K562 (cell line): Measurements from ENCODE around the gene CARMIL1. TPM values are rescaled to one million over a fixed set of nuclear protein-coding genes. Genes with fewer than 3 reads are reported as not detected.

Source experiments
- ARID3A ChIP-seq: IDR thresholded peaks from 2 replicates; pipeline ENCODE4 v1.6.1; 2012; ENCODE audit warnings: low read depth, low read length, improper control_type of control experiment, borderline replicate concordance
- ATF1 ChIP-seq, 2 experiments: fragments of 450-650 bp in 1 of 2; IDR thresholded peaks; 2 replicates each; pipeline ENCODE4 v1.6.1; 2016; ENCODE audit warnings: missing compliant biosample characterization in 1 of 2, missing genetic modification characterization in 1 of 2
- BCL6 ChIP-seq: fragments of 250-450 bp; sonication (Bioruptor Pico); IDR thresholded peaks from 2 replicates; pipeline ENCODE4 v1.4.0; 2020
- C11orf30 ChIP-seq: fragments of 450-650 bp; IDR thresholded peaks from 2 replicates; pipeline ENCODE4 v1.6.1; 2016; ENCODE audit warnings: low read depth, mild to moderate bottlenecking
- CC2D1A ChIP-seq: fragments of 450-650 bp; IDR thresholded peaks from 2 replicates; pipeline ENCODE4 v1.6.1; 2017; ENCODE audit warnings: mild to moderate bottlenecking
- EGR1 ChIP-seq: fragments of 450-650 bp; conservative IDR thresholded peaks from 2 replicates; pipeline ENCODE4 v1.6.1; 2017; ENCODE audit warnings: mild to moderate bottlenecking
- EHMT2 ChIP-seq: fragments of 450-650 bp; IDR thresholded peaks from 2 replicates; pipeline ENCODE4 v1.6.1; 2018; ENCODE audit warnings: antibody characterized with exemption
- EP300 ChIP-seq: IDR thresholded peaks from 2 replicates; pipeline ENCODE4 v1.6.1; 2012; ENCODE audit warnings: low read length, improper control_type of control experiment
- FOXJ2 ChIP-seq: fragments of 200-800 bp; sonication (Bioruptor generic); IDR thresholded peaks from 2 replicates; pipeline ENCODE4 v1.6.1; 2016; ENCODE audit warnings: missing genetic modification characterization, missing compliant biosample characterization
- HMGN3 ChIP-seq: IDR thresholded peaks from 2 replicates; pipeline ENCODE4 v1.6.1; 2011; ENCODE audit warnings: borderline replicate concordance, low read depth, mild to moderate bottlenecking, mixed read lengths, low read length; ENCODE audit not compliant: insufficient read length; ENCODE audit errors: extremely low read depth
- MAFG ChIP-seq: fragments of 450-650 bp; conservative IDR thresholded peaks from 2 replicates; pipeline ENCODE4 v1.6.1; 2016; ENCODE audit warnings: missing genetic modification characterization, missing compliant biosample characterization
- MNT ChIP-seq, 2 experiments: fragments of 450-650 bp; conservative IDR thresholded peaks; 2 replicates each; pipeline ENCODE4 v1.6.1; 2017; ENCODE audit warnings: mild to moderate bottlenecking in 2 of 2, moderate library complexity in 2 of 2
- MYC ChIP-seq, 2 experiments: fragments of 250-450 bp in 1 of 2; sonication (Bioruptor Pico) in 1 of 2; IDR thresholded peaks; 2 replicates each; pipeline versions ENCODE4 v1.5.1 to v1.6.1; 2012 to 2021; ENCODE audit warnings: low read depth in 2 of 2, borderline replicate concordance in 1 of 2, improper control_type of control experiment in 1 of 2, low read length in 1 of 2, mild to moderate bottlenecking in 1 of 2, moderate library complexity in 1 of 2
- NCOA4 ChIP-seq: fragments of 450-650 bp; IDR thresholded peaks from 2 replicates; pipeline ENCODE4 v1.6.1; 2018; ENCODE audit warnings: mild to moderate bottlenecking; ENCODE audit not compliant: partially characterized antibody
- NFYB ChIP-seq: IDR thresholded peaks from 2 replicates; pipeline ENCODE4 v1.6.1; 2011; ENCODE audit warnings: mild to moderate bottlenecking, moderate library complexity; ENCODE audit not compliant: insufficient read length; ENCODE audit errors: extremely low read depth
- NR3C1 ChIP-seq: sonication (generic); formaldehyde crosslinking; IDR thresholded peaks from 2 replicates; pipeline ENCODE4 v1.8.1; 2022; ENCODE audit warnings: missing genetic modification reagents
- NR4A1 ChIP-seq, 2 experiments: fragments of 250-450 bp in 1 of 2; fragments of 450-650 bp in 1 of 2; sonication (Bioruptor Pico) in 1 of 2; IDR thresholded peaks; 2 replicates each; pipeline versions ENCODE4 v1.4.0 to v1.6.1; 2016 to 2020; ENCODE audit warnings: mild to moderate bottlenecking in 2 of 2, missing compliant biosample characterization in 1 of 2, missing genetic modification characterization in 1 of 2, moderate library complexity in 1 of 2
- RBM15 ChIP-seq: fragments of 200-400 bp; formaldehyde crosslinking; IDR thresholded peaks from 2 replicates; pipeline ENCODE4 v1.6.1; 2018; ENCODE audit warnings: mild to moderate bottlenecking, low read length, moderate library complexity; ENCODE audit not compliant: insufficient read depth
- RFX1 ChIP-seq: fragments of 450-650 bp; IDR thresholded peaks from 2 replicates; pipeline ENCODE4 v1.6.1; 2016; ENCODE audit warnings: mild to moderate bottlenecking, moderate library complexity
- RNF2 ChIP-seq: sonication (generic); IDR thresholded peaks from 2 replicates; pipeline ENCODE4 v1.6.1; 2016
- SMARCC2 ChIP-seq: fragments of 450-650 bp; IDR thresholded peaks from 2 replicates; pipeline ENCODE4 v1.6.1; 2017; ENCODE audit warnings: antibody characterized with exemption, moderate library complexity, mild to moderate bottlenecking, low read depth
- ZBED1 ChIP-seq: IDR thresholded peaks from 2 replicates; pipeline ENCODE4 v1.6.1; 2014
- ZC3H4 ChIP-seq: sonication (generic); formaldehyde crosslinking; IDR thresholded peaks from 2 replicates; pipeline ENCODE4 v1.9.0; 2021; ENCODE audit warnings: missing genetic modification reagents, borderline replicate concordance
- ZNF23 ChIP-seq: fragments of 250-450 bp; sonication (Bioruptor Pico); IDR thresholded peaks from 2 replicates; pipeline ENCODE4 v1.4.0; 2020; ENCODE audit warnings: mild to moderate bottlenecking
- ZNF766 ChIP-seq: fragments of 200-800 bp; sonication (Bioruptor generic); conservative IDR thresholded peaks from 2 replicates; pipeline ENCODE4 v1.6.1; 2016; ENCODE audit warnings: missing genetic modification characterization, missing compliant biosample characterization
- polyA plus RNA-seq, 8 experiments: library from polyadenylated mRNA; depleted of rRNA in 4 of 8; stranded (reverse) in 5 of 8; unstranded in 3 of 8; fragments of >200 nt; fragmentation: Nextera tagmentation in 2 of 8; fragmentation: Illumina TruSeq in 1 of 8; extraction: Ambion mirVana in 2 of 8; extraction: Trizol in 1 of 8; gene quantifications; 2 replicates each; pipeline versions ENCODE4 v1.2.1 to v1.2.3, GENCODE V29; 2011 to 2014; ENCODE audit warnings: inconsistent platforms in 1 of 8, missing spikeins in 1 of 8
- total RNA-seq, 7 experiments: library from RNA; depleted of rRNA in 6 of 7; stranded (reverse); fragments of >200 nt in 6 of 7; fragmentation: Illumina TruSeq in 2 of 7; extraction: Trizol in 2 of 7; gene quantifications; 2 replicates each; pipeline versions ENCODE4 v1.2.1 to v1.2.3, GENCODE V29; 2011 to 2021; ENCODE audit warnings: low replicate concordance in 1 of 7

Gene CARMIL1
- total and polyA plus RNA-seq, 9 of the 15 experiments (the other 6 are each of a cell fraction or from before 2014, with no cell fraction given), result 0.04 to 0.32 (median 0.10) TPM; not detected in 1

GRCh38 chr6:25534942-25535631, 255.9 kb downstream of the CARMIL1 start (continued):
- TF ChIP-seq MAFG (tag) (0 out of 2 replicates have a peak, but pooled peaks have one; percentile 51), NR4A1 (CRISPR knock-in tag; IDR thresholded peaks at IDR 0.05) (no peak), NR4A1 (tag; IDR thresholded peaks at IDR 0.05) (peak; percentile 73; the same call in 1 of the 2 replicates), MNT (conservative IDR thresholded peaks at IDR 0.05) (peak in 1 of 2 experiments; percentile 50; a peak in 1 of 4 replicates), RBM15 (no peak), ARID3A (peak; percentile 78; the same call in 1 of the 2 replicates), EHMT2 (peak; percentile 46; the same call in 1 of the 2 replicates), FOXJ2 (tag) (peak; percentile 71), CC2D1A (peak; percentile 95), HMGN3 (peak; percentile 60), EP300 (peak; percentile 95), SMARCC2 (peak; percentile 90), MYC (IDR thresholded peaks at IDR 0.05; ENCODE audit: low read depth, low read length) (peak; percentile 44; the same call in 1 of the 2 replicates), MYC (CRISPR knock-in tag; IDR thresholded peaks at IDR 0.05; ENCODE audit: borderline replicate concordance, low read depth) (no peak), ZC3H4 (CRISPR knock-in tag) (no peak), NFYB (no peak), ZBED1 (0 out of 2 replicates have a peak, but pooled peaks have one; percentile 28), ZNF766 (CRISPR knock-in tag) (peak; percentile 74), C11orf30 (0 out of 2 replicates have a peak, but pooled peaks have one; percentile 14), BCL6 (CRISPR knock-in tag) (no peak), NCOA4 (peak; percentile 76), NR3C1 (CRISPR knock-in tag) (no peak), RFX1 (peak; percentile 4; the same call in 1 of the 2 replicates), ATF1 (CRISPR knock-in tag; IDR thresholded peaks at IDR 0.05) (no peak), ATF1 (tag; IDR thresholded peaks at IDR 0.05) (peak; percentile 32; the same call in 1 of the 2 replicates), ZNF23 (no peak), RNF2 (peak; percentile 75; the same call in 1 of the 2 replicates), EGR1 (peak; percentile 17; the same call in 1 of the 2 replicates)
